Heart left ventricle (tissue), 13 donors: Measurements from ENCODE around the gene PNCK.

Experiments
- CTCF ChIP-seq, 12 donors: fragments of 200-600 bp; sonication (generic) in 4 of 12; IDR thresholded peaks; one replicate each; pipeline versions ENCODE4 v1.5.0 to v1.8.0; 2018 to 2022; ENCODE audit warnings: antibody characterized with exemption in 12 of 12, mild to moderate bottlenecking in 5 of 12
- POLR2A ChIP-seq, 2 donors: fragments of 450-650 bp; IDR thresholded peaks; one replicate each; pipeline ENCODE4 v1.6.1; 2017; ENCODE audit warnings: antibody characterized with exemption in 2 of 2, mild to moderate bottlenecking in 2 of 2, moderate library complexity in 2 of 2
- donor health status: ischemic (EF 13 %, LVEDD 7.1; RV severe dilation, severe dysfunction).
- donor health status: DM: no; HTN: yes; CAD: no.
- donor health status: DM: no; HTN: no; CAD: no.
- donor health status: ischemic (EF 25% LVEDD 6.9; RV normal size, moderate dysfunction).
- donor health status: ischemic (EF 25% LVEDD 5.7; RV mildly dilated, moderate dysfunction).
- donor health status: ischemic (EF 35%, LVEDD 5.7; RV mildly dilated, moderate dysfunction).
- donor health status: nonischemic (EF 11% LVEDD 7.7; RV severe dilation, severe dysfunction).
- donor health status: DM: yes; HTN: yes; CAD: no.
- donor health status: PGD.
- donor health status: ischemic (EF 29% LVEDD 5.4; RV normal size, mild dysfunction).
- donor health status: nonischemic (EF 23%, LVEDD 6.1; RV moderate dilation, normal function).

- TF ChIP-seq CTCF (IDR thresholded peaks at IDR 0.05) (no peak), POLR2A (IDR thresholded peaks at IDR 0.05) (no peak)
These were observed 1.8 kb downstream of the PNCK start for GRCh38 chrX:153671589-153672530.
